Measurements from ENCODE around the gene KCNIP1. TPM values are rescaled to one million over a fixed set of nuclear protein-coding genes. Genes with fewer than 3 reads are reported as not detected.
A peak's percentile ranks its signal among the peaks of the same experiment; 100 is the strongest.

The KCNIP1 gene
- total RNA-seq, 4 donors from 2014 or later: 0.97 to 1.7 TPM; not detected in 2

GRCh38 chr5:170599756-170600155 is 95.9 kb downstream of the KCNIP1 start:
- WGBS: 80% methylated on average over 2 of the region's 2 CpGs

GRCh38 chr5:170601619-170602018 is 97.8 kb downstream of the KCNIP1 start:
- no peak for DNase-seq (ENCODE audit: extremely low spot score)
- TF ChIP-seq CTCF (IDR thresholded peaks at IDR 0.05) (no peak), POLR2A (IDR thresholded peaks at IDR 0.05; ENCODE audit: low read depth) (no peak), EP300 (IDR thresholded peaks at IDR 0.05) (no peak)
- no peak overlapping the region for H3K4me3 ChIP-seq
- intact Hi-C loops (cut with DNase I): no loop called here
- H3K36me3 ChIP-seq: no peaks in the 10 kb centered on the region
- 81% methylated on average over 8 of the region's 11 CpGs for WGBS
- no peak overlapping the region for H3K27ac ChIP-seq (replicated peaks in 1 of 4)
- H3K4me1 ChIP-seq: peaks cover 5 to 16% (median 14%) of the 10 kb centered on the region in 4 donors
- H3K9me3 ChIP-seq: no peaks in the 10 kb centered on the region
- peaks cover 0 to 22% (median 0%) of the 10 kb centered on the region in 4 donors for H3K27me3 ChIP-seq

More at GRCh38 chr5:170599756-170600155, 95.9 kb downstream of the KCNIP1 start:
- peaks cover 0 to 19% (median 0%) of the 10 kb centered on the region in 4 donors for H3K27me3 ChIP-seq
- no peaks in the 10 kb centered on the region for H3K36me3 ChIP-seq
- no peak overlapping the region for H3K4me3 ChIP-seq
- no peak for TF ChIP-seq EP300 (IDR thresholded peaks at IDR 0.05)
- no peak for TF ChIP-seq POLR2A (IDR thresholded peaks at IDR 0.05; ENCODE audit: low read depth)
- no peak for TF ChIP-seq CTCF (IDR thresholded peaks at IDR 0.05)
- no peak for TF ChIP-seq POLR2AphosphoS5 (IDR thresholded peaks at IDR 0.05)
- DNase-seq (ENCODE audit: extremely low spot score): no peak
- no peak overlapping the region for H3K27ac ChIP-seq (replicated peaks in 1 of 4)
- intact Hi-C loops (cut with DNase I): no loop called here
- peaks cover 5 to 16% (median 14%) of the 10 kb centered on the region in 4 donors for H3K4me1 ChIP-seq
- no peaks in the 10 kb centered on the region for H3K9me3 ChIP-seq

DNA sequence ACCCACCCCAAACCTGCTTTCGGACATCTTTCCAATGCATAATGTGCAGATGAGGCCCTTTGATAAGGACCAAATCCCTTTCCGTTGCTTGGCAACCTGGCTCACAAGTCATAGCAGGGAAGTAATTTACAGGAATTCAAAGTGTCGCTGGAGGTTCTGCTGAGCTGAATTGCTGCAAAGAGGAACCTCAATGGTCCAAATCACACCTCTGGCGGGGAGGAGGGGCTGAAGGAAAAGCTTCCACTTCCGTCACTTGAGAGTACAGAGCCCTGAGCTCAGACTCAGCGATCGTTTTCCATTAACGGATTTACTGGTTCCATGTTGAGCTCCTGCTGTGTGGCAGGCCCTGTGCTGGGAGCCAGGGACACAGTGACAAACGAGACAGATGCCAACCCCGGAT is 99.3 kb downstream of the KCNIP1 start:
- no peaks in the 10 kb centered on the region for H3K36me3 ChIP-seq
- peaks cover 0 to 27% (median 0%) of the 10 kb centered on the region in 4 donors for H3K27me3 ChIP-seq
- H3K27ac ChIP-seq (replicated peaks in 1 of 4): no peak overlapping the region
- no peak for TF ChIP-seq EP300 (IDR thresholded peaks at IDR 0.05)
- no peak for TF ChIP-seq POLR2A (IDR thresholded peaks at IDR 0.05; ENCODE audit: low read depth)
- TF ChIP-seq POLR2AphosphoS5 (IDR thresholded peaks at IDR 0.05): no peak
- TF ChIP-seq CTCF (IDR thresholded peaks at IDR 0.05): no peak
- peaks cover 2 to 5% (median 4%) of the 10 kb centered on the region in 4 donors for H3K4me1 ChIP-seq
- WGBS: 87% methylated on average over 10 of the region's 10 CpGs
- no peak for DNase-seq (ENCODE audit: extremely low spot score)
- intact Hi-C loops (cut with DNase I): no loop called here
- no peak overlapping the region for H3K4me3 ChIP-seq
- H3K9me3 ChIP-seq: no peaks in the 10 kb centered on the region

GRCh38 chr5:170603578-170604565 is 100.1 kb downstream of the KCNIP1 start:
- Histone ChIP-seq H3K4me1 (no peaks in the 10 kb centered on the region), H3K36me3 (no peaks in the 10 kb centered on the region), H3K9me3 (no peaks in the 10 kb centered on the region), H3K27me3 (peaks cover 0 to 27% (median 0%) of the 10 kb centered on the region in 4 donors), H3K4me3 (no peak overlapping the region), H3K27ac (replicated peaks in 1 of 4) (no peak overlapping the region)
- intact Hi-C loops (cut with DNase I): no loop called here
- TF ChIP-seq POLR2AphosphoS5 (IDR thresholded peaks at IDR 0.05) (no peak), POLR2A (IDR thresholded peaks at IDR 0.05; ENCODE audit: low read depth) (no peak), CTCF (IDR thresholded peaks at IDR 0.05) (peak; percentile 50 to 77 (median 56))
- WGBS: 54% methylated on average over 11 of the region's 12 CpGs
- DNase-seq (ENCODE audit: extremely low spot score): no peak

Measured in esophagus muscularis mucosa (tissue), 4 donors.